22Rv1 (cell line): ENCODE results near the gene CCL4.

Experiments
- H3K27ac ChIP-seq: fragments of 450-650 bp; 2 replicates; pipeline ENCODE4 v1.5.1; 2017
- ZFX ChIP-seq: fragments of 450-650 bp; IDR thresholded peaks from 2 replicates; pipeline ENCODE4 v1.6.1; 2017; ENCODE audit warnings: antibody characterized with exemption, borderline replicate concordance
- TF ChIP-seq, protein P1 (sequence below): fragments of 450-650 bp; IDR thresholded peaks from 2 replicates; pipeline ENCODE4 v1.5.1; 2017; ENCODE audit warnings: mild to moderate bottlenecking

The CCL4 gene

DNA sequence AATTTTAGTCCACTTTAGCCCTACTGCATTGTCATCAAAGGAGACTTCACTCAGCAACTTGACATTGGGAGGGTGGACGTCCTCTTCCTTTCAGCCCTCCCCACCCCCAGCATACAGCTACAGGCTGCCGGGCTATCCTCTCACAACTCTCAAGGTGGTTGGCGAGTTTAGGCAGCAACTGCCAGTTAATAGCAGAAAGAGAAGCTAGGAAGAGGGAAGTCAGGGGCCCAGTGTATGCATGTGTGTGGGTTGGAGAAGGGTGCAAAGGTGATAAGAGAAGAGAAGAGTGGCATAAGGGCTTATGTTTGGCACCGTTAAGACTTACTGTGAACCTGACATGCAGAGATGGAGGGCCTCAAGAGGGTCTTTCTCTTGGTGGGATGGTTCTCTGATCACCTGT is 31.8 kb downstream of the CCL4 start:
- no peak overlapping the region for H3K27ac ChIP-seq
- TF ChIP-seq, protein P1, sequence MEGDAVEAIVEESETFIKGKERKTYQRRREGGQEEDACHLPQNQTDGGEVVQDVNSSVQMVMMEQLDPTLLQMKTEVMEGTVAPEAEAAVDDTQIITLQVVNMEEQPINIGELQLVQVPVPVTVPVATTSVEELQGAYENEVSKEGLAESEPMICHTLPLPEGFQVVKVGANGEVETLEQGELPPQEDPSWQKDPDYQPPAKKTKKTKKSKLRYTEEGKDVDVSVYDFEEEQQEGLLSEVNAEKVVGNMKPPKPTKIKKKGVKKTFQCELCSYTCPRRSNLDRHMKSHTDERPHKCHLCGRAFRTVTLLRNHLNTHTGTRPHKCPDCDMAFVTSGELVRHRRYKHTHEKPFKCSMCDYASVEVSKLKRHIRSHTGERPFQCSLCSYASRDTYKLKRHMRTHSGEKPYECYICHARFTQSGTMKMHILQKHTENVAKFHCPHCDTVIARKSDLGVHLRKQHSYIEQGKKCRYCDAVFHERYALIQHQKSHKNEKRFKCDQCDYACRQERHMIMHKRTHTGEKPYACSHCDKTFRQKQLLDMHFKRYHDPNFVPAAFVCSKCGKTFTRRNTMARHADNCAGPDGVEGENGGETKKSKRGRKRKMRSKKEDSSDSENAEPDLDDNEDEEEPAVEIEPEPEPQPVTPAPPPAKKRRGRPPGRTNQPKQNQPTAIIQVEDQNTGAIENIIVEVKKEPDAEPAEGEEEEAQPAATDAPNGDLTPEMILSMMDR = no peak
- TF ChIP-seq ZFX = no peak

DNA sequence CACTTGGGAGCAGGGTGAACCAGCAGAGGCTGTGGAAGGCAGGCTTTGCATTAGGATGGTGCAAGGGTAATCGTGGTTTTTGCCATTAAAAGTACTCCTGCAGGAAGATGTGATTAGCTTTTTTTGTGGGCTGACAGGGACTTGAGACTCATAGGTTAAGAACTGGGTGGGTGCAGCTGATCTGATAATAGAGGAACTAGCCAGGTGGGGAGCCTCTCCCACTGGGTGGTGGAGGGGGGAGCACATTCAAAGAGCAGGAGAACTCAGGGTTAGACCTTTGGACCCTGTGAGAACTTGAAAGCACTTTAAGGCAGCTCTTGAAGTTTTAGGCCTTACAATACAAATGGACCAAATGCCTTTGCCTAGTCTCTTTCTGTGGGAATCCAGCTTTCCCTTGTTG is 32.4 kb downstream of the CCL4 start:
- no peak for TF ChIP-seq ZFX
- TF ChIP-seq, protein P1 = no peak
- no peak overlapping the region for H3K27ac ChIP-seq

DNA sequence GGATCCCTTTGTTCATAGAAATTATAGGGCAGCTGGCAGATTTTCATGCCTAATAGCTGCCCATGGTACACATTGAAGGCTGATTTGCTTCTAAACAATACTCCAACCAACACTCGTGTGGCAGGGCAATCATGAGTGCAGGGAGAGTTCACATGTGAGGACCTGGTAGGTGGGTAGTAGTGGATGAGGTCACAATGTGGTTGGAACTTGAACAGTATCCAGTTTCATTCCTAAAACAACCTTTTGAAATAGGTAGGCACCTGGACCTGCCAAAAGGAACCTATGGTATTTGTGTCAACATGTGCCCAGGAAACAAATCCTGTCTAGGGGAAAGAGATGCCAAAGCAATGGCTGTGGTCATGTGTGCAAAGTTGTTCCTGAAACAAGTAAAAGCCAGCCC is 32.8 kb downstream of the CCL4 start:
- no peak overlapping the region for H3K27ac ChIP-seq
- TF ChIP-seq ZFX = no peak
- TF ChIP-seq, protein P1 = no peak

DNA sequence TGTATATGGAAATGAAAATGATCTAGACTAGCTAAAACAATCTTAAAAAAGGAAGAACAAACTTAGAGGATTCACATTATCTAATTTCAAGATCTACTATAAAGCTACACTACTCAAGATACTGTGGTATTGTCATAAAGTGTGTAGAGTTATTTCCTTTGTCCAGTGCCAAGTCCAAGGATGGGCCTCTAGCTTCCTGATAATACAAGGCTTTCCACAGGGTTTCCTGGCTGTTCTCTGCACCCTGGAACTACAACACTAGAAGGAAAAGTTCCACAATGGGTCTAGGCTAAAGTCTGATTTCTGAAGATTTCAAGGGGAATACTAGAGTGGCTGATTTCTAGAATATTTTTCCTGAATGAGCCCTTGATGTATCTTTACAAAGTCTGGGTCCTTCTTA is 38.6 kb downstream of the CCL4 start:
- no peak overlapping the region for H3K27ac ChIP-seq
- TF ChIP-seq, protein P1 = no peak
- no peak for TF ChIP-seq ZFX

DNA sequence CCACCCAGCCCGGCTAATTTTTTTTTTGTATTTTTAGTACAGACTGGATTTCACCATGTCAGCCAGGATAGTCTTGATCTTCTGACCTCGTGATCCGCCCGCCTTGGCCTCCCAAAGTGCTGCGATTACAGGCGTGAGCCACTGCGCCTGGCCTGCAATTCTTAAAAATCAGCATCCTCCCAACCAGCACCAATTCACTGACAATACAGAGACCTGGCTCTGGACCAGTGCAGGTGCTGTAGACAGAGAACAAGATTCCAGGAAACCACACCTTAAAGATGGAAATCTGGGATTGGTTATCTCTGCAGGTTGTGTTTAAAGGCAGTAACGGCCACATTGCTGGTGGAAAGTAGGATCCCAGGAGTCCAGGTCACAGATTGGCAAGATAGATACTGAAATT is 39.2 kb downstream of the CCL4 start:
- no peak overlapping the region for H3K27ac ChIP-seq
- TF ChIP-seq, protein P1 = no peak
- no peak for TF ChIP-seq ZFX

DNA sequence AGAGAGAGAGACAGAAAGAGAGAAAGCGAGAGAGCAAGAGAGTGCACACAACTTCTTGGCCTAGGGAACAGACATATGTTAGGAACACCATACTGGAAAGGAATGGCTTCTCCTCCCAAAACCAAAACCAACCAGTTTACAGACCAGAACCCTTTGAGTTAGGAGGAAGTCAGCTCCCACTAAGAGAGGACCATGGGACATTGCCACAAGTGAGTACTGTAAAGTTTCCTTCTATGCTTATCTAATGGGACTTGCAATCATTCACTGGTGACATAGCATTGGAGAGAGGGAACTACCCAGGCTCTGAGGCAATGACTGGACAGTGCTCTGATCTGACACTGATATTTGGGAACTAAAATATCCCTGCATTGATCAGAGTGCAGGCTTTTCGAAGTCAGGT is 40.4 kb downstream of the CCL4 start:
- TF ChIP-seq ZFX = no peak
- TF ChIP-seq, protein P1 = no peak
- no peak overlapping the region for H3K27ac ChIP-seq

GRCh38 chr17:36144981-36145729 is 41.5 kb downstream of the CCL4 start:
- H3K27ac ChIP-seq = no peak overlapping the region
- TF ChIP-seq ZFX = no peak
- TF ChIP-seq, protein P1 = no peak
